Gastroesophageal sphincter (tissue), 3 donors: Measurements from ENCODE around the gene USP47.

ENCODE experiments used
- EP300 ChIP-seq: sonication (generic); formaldehyde crosslinking; IDR thresholded peaks from one replicate; pipeline ENCODE4 v1.6.1; 2017; ENCODE audit warnings: antibody characterized with exemption, mild to moderate bottlenecking
- POLR2A ChIP-seq, 2 donors: fragments of 450-650 bp; IDR thresholded peaks; one replicate each; pipeline ENCODE4 v1.6.1; 2017; ENCODE audit warnings: antibody characterized with exemption in 2 of 2, mild to moderate bottlenecking in 2 of 2, moderate library complexity in 1 of 2
- POLR2AphosphoS5 ChIP-seq: sonication (generic); formaldehyde crosslinking; IDR thresholded peaks from one replicate; pipeline ENCODE4 v1.6.1; 2017; ENCODE audit warnings: antibody characterized with exemption
- TF ChIP-seq, protein P1 (sequence below), 4 experiments: fragments of 200-600 bp in 2 of 4; fragments of 450-650 bp in 2 of 4; sonication (generic) in 1 of 4; IDR thresholded peaks; one replicate each; pipeline ENCODE4 v1.5.1; 2017 to 2019; ENCODE audit warnings: antibody characterized with exemption in 4 of 4, mild to moderate bottlenecking in 2 of 4, moderate library complexity in 2 of 4

DNA sequence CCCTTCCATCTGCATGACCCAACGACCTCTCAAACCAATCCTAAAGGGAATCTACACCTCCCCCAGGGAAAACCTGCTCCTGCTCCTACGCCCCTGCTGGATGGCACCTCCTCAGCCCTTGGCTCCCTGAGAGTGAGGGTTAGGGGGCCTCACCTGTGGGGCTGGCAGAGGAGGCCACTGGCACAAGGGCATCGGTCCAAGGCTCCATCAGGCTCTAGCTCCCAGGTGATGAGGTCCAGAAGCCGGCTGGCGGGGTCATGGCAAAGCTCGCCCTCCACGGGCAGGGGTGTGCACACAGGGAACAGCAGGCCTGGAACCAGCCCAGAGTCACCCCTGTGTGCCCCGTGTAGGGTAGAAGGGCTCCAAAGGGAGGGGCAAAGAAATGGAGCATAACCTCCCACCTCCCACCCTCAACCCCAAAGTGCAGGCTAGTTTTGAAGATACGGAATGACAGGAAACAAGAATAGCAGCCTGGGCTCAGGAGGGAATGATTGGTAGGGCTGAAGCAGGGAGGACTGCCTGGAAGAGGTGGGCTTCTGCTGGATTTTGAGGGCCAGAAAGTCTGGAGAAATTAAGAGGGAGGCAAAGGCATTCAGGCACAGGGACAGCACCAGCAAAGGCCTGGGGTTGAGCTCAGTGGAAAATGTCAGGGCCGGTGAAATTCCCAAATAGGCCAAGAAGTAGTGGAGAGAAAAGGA lies 124.0 kb downstream of the USP47 start:
- TF ChIP-seq POLR2A (IDR thresholded peaks at IDR 0.05) (no peak), POLR2AphosphoS5 (no peak), EP300 (no peak)
- TF ChIP-seq, protein P1, sequence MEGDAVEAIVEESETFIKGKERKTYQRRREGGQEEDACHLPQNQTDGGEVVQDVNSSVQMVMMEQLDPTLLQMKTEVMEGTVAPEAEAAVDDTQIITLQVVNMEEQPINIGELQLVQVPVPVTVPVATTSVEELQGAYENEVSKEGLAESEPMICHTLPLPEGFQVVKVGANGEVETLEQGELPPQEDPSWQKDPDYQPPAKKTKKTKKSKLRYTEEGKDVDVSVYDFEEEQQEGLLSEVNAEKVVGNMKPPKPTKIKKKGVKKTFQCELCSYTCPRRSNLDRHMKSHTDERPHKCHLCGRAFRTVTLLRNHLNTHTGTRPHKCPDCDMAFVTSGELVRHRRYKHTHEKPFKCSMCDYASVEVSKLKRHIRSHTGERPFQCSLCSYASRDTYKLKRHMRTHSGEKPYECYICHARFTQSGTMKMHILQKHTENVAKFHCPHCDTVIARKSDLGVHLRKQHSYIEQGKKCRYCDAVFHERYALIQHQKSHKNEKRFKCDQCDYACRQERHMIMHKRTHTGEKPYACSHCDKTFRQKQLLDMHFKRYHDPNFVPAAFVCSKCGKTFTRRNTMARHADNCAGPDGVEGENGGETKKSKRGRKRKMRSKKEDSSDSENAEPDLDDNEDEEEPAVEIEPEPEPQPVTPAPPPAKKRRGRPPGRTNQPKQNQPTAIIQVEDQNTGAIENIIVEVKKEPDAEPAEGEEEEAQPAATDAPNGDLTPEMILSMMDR (IDR thresholded peaks at IDR 0.05) = no peak
